HEK293T (cell line): ENCODE data around the gene WWC2.

ENCODE experiments used
- CTCF ChIA-PET: fragments of 350-600 bp; formaldehyde crosslinking; extraction: SDS; loops from one replicate; lab custom pipeline; 2021; ENCODE audit warnings: antibody characterized with exemption, inconsistent platforms; lab: Yijun Ruan, JAX
- POLR2A ChIA-PET: fragments of 350-600 bp; formaldehyde crosslinking; extraction: SDS; loops from one replicate; lab custom pipeline; 2020; ENCODE audit warnings: antibody characterized with exemption, inconsistent platforms; lab: Yijun Ruan, JAX
- DNase-seq: peaks from one replicate; pipeline ENCODE4 v3.0.0; 2012; ENCODE audit warnings: mixed read lengths; ENCODE audit errors: extremely low spot score
- ARNT ChIP-seq: fragments of 450-650 bp; IDR thresholded peaks from 2 replicates; pipeline ENCODE4 v1.6.1; 2017; ENCODE audit warnings: mild to moderate bottlenecking
- BHLHE40 ChIP-seq: fragments of 450-650 bp; IDR thresholded peaks from 2 replicates; pipeline ENCODE4 v1.6.1; 2016; ENCODE audit warnings: mild to moderate bottlenecking, moderate library complexity, borderline replicate concordance
- CTBP1 ChIP-seq: fragments of 450-650 bp; IDR thresholded peaks from 2 replicates; pipeline ENCODE4 v1.6.1; 2016; ENCODE audit warnings: borderline replicate concordance
- ELF4 ChIP-seq: fragments of 450-650 bp; IDR thresholded peaks from 2 replicates; pipeline ENCODE4 v1.6.1; 2017; ENCODE audit warnings: antibody characterized with exemption
- FOXA1 ChIP-seq: fragments of 450-650 bp; IDR thresholded peaks from 2 replicates; pipeline ENCODE4 v1.6.1; 2016; ENCODE audit warnings: mild to moderate bottlenecking
- FOXK2 ChIP-seq: fragments of 450-650 bp; IDR thresholded peaks from 2 replicates; pipeline ENCODE4 v1.6.1; 2016; ENCODE audit warnings: mild to moderate bottlenecking
- FOXM1 ChIP-seq: fragments of 450-650 bp; IDR thresholded peaks from 2 replicates; pipeline ENCODE4 v1.6.1; 2017; ENCODE audit warnings: mild to moderate bottlenecking, borderline replicate concordance
- HDGF ChIP-seq: fragments of 450-650 bp; IDR thresholded peaks from 2 replicates; pipeline ENCODE4 v1.6.1; 2017; ENCODE audit warnings: antibody characterized with exemption, borderline replicate concordance
- L3MBTL2 ChIP-seq: fragments of 450-650 bp; conservative IDR thresholded peaks from 2 replicates; pipeline ENCODE4 v1.6.1; 2016; ENCODE audit warnings: mild to moderate bottlenecking
- LEF1 ChIP-seq: fragments of 450-650 bp; IDR thresholded peaks from 2 replicates; pipeline ENCODE4 v1.6.1; 2017; ENCODE audit warnings: mild to moderate bottlenecking, borderline replicate concordance
- NFRKB ChIP-seq: fragments of 450-650 bp; IDR thresholded peaks from 2 replicates; pipeline ENCODE4 v1.6.1; 2016; ENCODE audit warnings: mild to moderate bottlenecking, moderate library complexity
- PKNOX1 ChIP-seq: fragments of 450-650 bp; IDR thresholded peaks from 2 replicates; pipeline ENCODE4 v1.6.1; 2016
- SP1 ChIP-seq: fragments of 450-650 bp; IDR thresholded peaks from 2 replicates; pipeline ENCODE4 v1.6.1; 2017
- SUZ12 ChIP-seq: fragments of 450-650 bp; IDR thresholded peaks from 2 replicates; pipeline ENCODE4 v1.6.1; 2016; ENCODE audit warnings: mild to moderate bottlenecking
- TARDBP ChIP-seq: fragments of 450-650 bp; IDR thresholded peaks from 2 replicates; pipeline ENCODE4 v1.6.1; 2016
- ZNF384 ChIP-seq: fragments of 450-650 bp; IDR thresholded peaks from 2 replicates; pipeline ENCODE4 v1.6.1; 2016

Gene WWC2

GRCh38 chr4:183345261-183345660 lies 246.2 kb downstream of the WWC2 start:
- TF ChIP-seq FOXA1 (no peak), L3MBTL2 (no peak), PKNOX1 (no peak), HDGF (no peak), FOXK2 (no peak), LEF1 (no peak), CTBP1 (no peak), ARNT (no peak), ELF4 (no peak)
- no peak for DNase-seq
- ChIA-PET CTCF (no interaction called here), POLR2A (no interaction called here)

- no peak for DNase-seq
- TF ChIP-seq HDGF: no peak
- no peak for TF ChIP-seq BHLHE40
- no peak for TF ChIP-seq ARNT
- no peak for TF ChIP-seq ZNF384
- no peak for TF ChIP-seq SUZ12
- TF ChIP-seq CTBP1: no peak
- no peak for TF ChIP-seq ELF4
- TF ChIP-seq FOXM1: no peak
- no peak for TF ChIP-seq LEF1
- no peak for TF ChIP-seq SP1
- CTCF ChIA-PET: no interaction called here
- POLR2A ChIA-PET: interaction anchor here (0.5 kb wide), 1 partner anchor 482 kb away, joined by 3 read pairs; no protein-coding TSS in a partner anchor
These were observed 248.1 kb downstream of the WWC2 start for GRCh38 chr4:183347146-183347545.

- CTCF ChIA-PET: no interaction called here
- DNase-seq: no peak
- no peak for TF ChIP-seq BHLHE40
- POLR2A ChIA-PET: interaction anchor here (0.5 kb wide), 1 partner anchor 482 kb away, joined by 3 read pairs; no protein-coding TSS in a partner anchor
These were observed 248.5 kb downstream of the WWC2 start for GRCh38 chr4:183347566-183347965.

GRCh38 chr4:183348136-183348535 lies 249.1 kb downstream of the WWC2 start:
- ChIA-PET POLR2A (no interaction called here), CTCF (no interaction called here)
- no peak for DNase-seq
- no peak for TF ChIP-seq ZNF384
- no peak for TF ChIP-seq NFRKB
- TF ChIP-seq SUZ12: no peak
- no peak for TF ChIP-seq FOXK2
- no peak for TF ChIP-seq CTBP1
- no peak for TF ChIP-seq LEF1
- TF ChIP-seq ELF4: no peak
- no peak for TF ChIP-seq FOXM1
- no peak for TF ChIP-seq TARDBP
- TF ChIP-seq FOXA1: no peak
- TF ChIP-seq HDGF: no peak
- no peak for TF ChIP-seq BHLHE40
- no peak for TF ChIP-seq SP1
- TF ChIP-seq ARNT: no peak
- TF ChIP-seq PKNOX1: no peak
- TF ChIP-seq L3MBTL2: no peak

GRCh38 chr4:183348706-183349659 lies 249.9 kb downstream of the WWC2 start:
- no peak for DNase-seq
- ChIA-PET POLR2A (no interaction called here), CTCF (no interaction called here)
- no peak for TF ChIP-seq SP1
- no peak for TF ChIP-seq FOXK2
- no peak for TF ChIP-seq SUZ12
- no peak for TF ChIP-seq CTBP1
- TF ChIP-seq NFRKB: no peak
- no peak for TF ChIP-seq FOXA1
- no peak for TF ChIP-seq ARNT
- TF ChIP-seq PKNOX1: no peak
- no peak for TF ChIP-seq ELF4
- no peak for TF ChIP-seq LEF1
- TF ChIP-seq ZNF384: no peak
- no peak for TF ChIP-seq BHLHE40
- no peak for TF ChIP-seq TARDBP

GRCh38 chr4:183349673-183350072 lies 250.6 kb downstream of the WWC2 start:
- ChIA-PET CTCF (no interaction called here), POLR2A (no interaction called here)
- DNase-seq: no peak
- TF ChIP-seq SUZ12: no peak
